Stimulated activated CD8-positive, alpha-beta memory T cell treated with anti-CD3 and anti-CD28 coated beads, Interleukin-15, amount 100 ng/mL, for 1 hour (primary cell): Measurements from ENCODE around the gene ERMN.

Experiments used
- DNase-seq: peaks from one replicate; pipeline ENCODE4 v3.0.0-alpha.2; 2020; ENCODE audit warnings: low read depth

ERMN gene

DNA sequence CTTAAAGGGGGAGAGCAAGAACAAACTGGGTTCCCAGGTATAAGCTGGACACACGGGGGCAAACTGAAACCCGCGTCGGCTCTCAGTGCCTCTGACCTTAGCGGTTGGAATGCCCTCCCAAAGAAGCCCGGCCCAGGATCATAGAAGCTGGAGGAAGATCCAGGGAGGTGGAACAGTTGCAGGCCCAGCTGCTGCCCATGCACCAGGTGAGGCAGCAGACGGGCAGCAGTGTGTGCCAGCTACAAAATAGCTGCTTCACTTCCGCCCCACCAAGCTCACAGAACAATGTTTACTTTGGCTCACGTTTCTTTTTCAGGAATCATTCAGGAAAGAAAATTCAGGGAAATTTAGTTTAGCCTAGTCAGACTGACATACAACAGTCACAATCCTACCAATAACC is 3.9 kb upstream of the ERMN start:
- no peak for DNase-seq

DNA sequence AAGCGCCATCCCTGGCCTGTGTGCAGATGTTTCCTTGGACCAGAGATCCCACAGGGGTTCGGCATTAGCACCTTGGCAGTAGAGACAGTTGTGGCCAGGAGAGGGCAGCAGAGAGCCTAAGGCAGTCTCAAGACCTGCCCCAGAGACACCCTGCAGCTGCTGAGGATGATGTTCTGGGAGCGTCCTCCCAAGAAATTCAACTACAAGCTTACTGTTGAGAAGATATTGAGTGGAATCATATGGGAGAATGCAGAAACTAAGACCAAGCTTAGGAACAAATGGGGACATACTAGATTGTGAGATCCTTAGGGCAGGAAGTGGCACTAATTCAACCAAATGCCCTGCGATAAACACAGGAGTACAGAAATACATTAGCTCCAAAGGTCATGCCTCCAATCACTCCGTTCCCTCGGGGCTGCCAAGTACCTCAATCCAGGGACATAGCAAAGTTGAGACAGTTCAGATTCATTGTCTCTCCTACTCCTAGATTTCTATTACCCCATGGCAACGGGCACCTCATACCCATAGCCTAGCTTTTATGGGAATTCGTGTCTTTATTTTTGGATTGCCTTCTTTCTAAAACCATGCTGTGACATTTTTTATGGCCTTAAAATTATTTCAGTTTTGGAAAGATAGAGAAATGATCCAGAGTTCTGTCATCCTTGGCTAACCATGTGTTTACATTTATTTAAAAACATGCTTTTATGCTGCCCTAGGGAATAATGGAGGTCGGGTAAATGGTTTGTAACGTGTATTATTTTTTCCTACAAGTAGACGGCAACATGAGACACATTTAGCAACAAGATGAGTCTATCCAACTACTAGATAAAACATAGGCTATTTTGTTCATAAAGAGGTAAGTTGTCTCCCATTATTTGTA is 2.2 kb upstream of the ERMN start:
- peak; percentile 87 for DNase-seq

- DNase-seq: no peak
Observed at GRCh38 chr2:157327200-157327599, 1.6 kb upstream of the ERMN start.

DNA sequence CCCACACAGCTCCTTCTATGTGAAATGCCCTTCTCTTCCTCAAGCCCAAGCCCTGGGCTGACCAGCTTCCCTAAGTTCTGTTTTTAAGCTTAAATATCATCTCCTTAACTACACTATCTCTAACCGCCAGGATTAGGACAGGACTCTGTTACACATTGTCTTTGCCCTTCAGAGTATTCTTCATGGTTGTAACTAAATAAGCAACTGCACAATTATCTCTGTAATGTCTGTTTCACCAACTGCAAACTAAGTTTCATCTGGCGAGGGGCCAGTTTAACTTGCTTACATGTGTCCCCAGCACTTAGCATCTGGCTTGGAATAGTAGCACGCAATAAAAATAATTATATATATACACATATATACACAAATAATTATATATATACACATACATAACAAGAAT is 1.1 kb upstream of the ERMN start:
- DNase-seq: no peak

DNA sequence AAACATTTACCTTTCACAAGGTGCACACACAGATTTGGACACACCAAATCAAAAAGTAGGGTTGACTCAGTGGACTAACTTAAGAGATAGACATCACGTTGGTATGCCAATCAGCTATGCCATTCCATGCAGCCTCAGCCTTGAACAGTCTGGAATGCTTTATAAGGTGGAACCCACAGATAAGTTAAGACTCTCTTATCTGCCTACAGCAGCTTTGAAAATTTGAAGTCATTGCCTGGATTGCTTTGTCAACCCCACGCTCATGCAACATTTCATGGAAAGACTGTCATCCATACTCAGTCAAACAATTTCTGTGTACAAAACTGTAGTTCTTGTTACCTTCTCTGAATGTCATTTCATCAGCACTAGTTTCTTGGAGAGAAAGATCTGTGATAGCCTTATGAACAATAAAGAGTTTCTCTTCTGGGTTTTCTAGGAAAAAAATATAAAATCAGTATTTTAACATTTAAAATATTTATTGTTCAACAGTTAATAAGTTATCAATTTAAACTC is 1.2 kb downstream of the ERMN start:
- no peak for DNase-seq

DNA sequence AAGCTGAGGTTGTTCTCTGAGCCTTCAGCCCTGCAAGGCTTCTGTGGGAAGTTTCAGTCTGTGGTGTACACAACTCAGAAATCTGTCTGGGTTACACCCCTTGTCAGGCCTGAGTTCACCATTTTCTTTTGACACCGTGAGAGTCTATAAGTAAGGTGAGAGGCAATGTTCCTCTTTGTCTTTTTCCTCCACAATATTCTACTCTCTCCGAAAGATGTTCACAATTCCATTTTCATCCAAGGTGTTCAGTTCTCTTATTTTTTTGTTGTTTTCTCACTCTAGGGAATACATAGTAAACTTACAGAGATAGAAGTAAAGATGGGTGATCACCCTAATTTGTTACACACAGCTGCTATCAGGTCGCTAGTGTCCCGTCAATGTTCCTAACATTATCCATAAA is 3.2 kb downstream of the ERMN start:
- DNase-seq: no peak

DNA sequence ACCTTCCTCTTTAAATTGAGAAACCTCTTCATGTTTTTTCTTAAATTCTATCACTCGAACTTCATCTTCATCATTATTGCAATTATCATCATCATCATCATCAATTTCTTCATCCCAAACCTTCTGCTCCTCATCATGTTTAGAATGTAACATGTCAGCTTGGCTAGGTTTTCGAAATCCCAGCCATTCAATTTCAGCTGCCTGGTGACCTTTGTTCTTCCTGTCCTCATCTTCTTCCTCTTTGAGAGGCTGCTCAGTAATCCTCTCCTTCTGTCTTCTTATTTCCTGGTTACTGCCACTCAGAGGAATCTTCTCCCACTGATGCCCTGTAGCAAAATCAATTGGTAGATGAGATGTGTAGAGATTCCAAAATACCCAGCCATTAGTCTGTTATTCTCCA is 4.2 kb downstream of the ERMN start:
- no peak for DNase-seq

GRCh38 chr2:157320409-157320808 is 5.2 kb downstream of the ERMN start:
- no peak for DNase-seq

DNA sequence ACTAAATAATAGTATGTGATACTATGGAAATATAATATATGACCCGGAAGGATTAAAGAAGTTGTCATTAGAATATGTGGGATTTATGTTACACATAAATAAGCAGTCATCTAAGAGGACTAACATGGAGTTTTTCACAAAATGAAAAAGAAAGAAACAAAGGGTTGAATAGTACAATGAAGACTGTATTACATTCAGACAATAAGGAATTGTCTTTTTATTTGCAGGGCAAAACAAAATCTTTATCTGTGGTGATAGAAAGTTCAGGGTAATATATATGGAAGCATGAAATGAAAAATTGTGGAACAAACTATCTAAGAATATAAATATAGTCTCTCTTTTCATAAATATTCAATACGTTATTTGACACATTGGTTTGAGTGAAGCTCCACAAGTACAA is 5.8 kb downstream of the ERMN start:
- DNase-seq: no peak

DNA sequence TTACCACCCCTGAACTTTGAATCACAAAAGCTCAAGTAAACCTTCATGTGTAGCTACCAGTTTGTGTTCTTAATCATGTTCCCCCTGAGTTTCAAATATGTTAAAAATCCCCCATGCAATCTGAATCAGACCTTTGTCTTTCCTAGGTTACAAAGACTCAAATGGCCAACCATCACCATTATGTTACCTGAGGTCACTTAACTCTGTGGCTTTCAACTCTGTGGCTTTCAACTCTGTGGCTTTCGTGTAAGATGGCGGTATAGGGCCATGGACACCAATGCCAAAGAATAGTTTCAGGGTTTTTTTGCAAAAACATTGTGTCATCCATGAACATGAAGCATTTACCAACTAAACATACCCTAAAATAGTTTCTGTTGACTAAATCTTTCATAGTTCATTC is 6.7 kb downstream of the ERMN start:
- DNase-seq: no peak

- no peak for DNase-seq
Observed at GRCh38 chr2:157315901-157316300, 9.7 kb downstream of the ERMN start.

DNA sequence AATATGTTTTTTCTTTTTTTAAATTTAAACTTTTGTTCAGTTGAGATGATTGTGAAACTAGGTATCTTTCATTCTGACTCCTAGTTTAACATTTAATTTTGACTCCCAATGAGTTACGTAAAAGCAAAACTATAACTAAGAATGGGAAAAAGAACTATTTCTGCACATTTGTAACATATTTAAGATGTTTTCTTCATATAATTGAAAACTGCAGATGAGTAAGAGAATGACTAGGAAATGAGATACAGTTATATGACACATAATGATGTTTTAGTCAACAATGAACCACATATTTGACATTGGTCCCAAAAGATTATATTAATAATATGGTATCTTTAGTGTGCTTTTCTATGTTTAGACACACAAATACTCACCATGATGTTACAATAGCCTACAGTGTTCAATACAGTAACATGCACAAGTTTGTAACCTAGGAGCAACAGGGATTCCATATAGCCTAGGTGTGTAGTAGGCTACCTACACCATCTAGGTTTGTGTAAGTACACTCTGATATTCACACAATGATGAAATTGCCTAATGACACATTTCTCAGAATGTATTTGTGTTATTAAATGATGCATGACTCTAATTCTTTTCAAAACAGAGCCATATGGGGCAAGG is 12.6 kb downstream of the ERMN start:
- DNase-seq: no peak

DNA sequence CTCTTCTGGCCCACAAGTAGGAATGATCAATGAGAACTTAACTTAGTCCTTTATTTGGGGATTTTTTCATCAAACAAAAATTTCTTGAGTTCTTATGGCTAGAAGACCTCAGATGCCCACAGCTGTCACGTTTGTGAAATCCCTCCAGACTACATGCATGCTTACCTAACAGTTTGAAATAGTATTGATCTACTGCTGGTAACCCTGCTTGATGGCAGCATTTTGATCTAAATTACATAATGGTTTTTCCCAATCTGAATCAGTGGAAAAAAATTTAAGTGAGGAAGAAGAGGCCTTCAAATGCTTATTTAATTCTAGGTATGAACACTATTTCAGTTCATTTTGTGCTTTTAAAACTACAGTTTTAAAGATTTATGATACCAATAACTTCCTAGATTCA is 13.9 kb downstream of the ERMN start:
- DNase-seq: no peak

DNA sequence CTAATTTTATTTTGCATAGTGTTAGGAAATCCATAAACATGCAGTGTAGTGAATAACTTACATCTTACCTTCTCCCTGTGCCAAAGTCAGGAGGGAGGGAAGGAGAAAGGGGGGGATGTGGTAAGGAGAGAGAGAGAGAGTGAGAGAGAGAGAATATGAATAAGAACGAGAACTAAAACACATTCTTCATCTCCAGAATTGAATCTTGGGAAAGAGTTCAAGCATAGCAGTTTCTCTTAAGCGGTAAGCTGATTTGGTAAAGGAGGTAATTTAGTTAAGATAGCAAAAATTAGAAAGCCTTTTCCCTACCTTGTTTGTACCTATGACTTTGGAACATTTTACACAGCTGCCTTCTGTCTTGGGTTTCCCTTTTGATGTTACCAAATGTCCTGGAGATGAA is 15.7 kb downstream of the ERMN start:
- no peak for DNase-seq

- no peak for DNase-seq
Observed at GRCh38 chr2:157307021-157307420, 18.6 kb downstream of the ERMN start.

DNA sequence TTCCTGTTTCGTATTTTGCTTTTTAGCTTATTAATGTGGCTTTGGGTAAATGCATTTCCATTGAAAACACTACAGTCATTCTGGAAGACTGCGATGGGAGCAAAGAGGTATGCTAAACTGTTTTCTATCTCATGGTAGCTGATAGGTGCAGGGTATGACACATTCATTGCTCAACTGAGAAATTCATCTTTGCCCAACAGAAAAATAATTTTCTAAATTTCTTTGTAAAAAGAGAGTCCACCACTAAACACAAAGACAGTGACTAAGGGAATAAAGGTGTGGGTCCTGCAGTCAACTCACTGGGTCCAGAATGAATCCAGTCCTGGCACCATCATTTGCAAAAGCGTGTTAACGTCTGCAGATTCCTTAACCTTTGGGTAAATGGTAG is 19.9 kb downstream of the ERMN start:
- no peak for DNase-seq

GRCh38 chr2:157304811-157305722 is 20.6 kb downstream of the ERMN start:
- no peak for DNase-seq

- no peak for DNase-seq
Observed at GRCh38 chr2:157303612-157304011, 22.0 kb downstream of the ERMN start.

- peak; percentile 9 for DNase-seq
Observed at GRCh38 chr2:157302492-157303099, 23.0 kb downstream of the ERMN start.

DNA sequence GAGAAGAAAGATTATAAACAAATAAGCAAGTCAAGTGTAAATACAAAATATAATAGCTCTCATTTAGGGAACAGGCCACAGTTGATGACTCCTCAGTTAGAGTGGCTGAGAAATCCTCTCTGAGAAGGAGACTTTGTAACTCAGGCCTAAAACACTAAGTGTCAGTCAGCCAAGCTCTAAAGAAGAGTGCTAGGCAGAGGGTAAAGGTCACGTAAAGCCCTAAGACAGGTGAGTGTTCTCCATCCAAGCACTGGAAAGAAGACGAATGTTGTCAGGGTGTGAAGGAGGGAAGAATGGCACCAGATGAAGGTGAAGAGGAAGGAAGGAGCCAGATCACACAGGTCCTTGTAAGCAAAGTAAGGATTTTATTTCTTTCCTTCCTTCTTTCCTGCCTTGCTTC is 24.3 kb downstream of the ERMN start:
- no peak for DNase-seq

DNA sequence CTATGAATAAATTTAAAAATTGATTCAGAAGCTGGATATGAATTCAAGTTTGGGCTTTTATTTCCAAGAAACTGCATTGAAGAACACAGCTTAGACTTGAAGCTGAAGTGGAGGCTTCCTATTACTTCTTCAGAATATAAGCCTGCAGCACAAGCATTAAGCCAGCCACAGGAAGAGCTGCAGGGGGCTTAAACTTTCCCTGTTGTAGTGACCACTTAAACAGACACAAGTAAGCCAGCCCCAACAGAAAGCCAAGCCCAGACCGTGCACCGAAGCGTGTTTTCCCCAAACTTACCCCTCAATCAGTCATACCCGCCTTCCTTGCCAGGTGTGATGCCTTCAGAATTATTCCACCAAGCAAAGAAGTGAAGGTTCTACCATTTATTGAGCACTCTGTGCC is 28.7 kb downstream of the ERMN start:
- DNase-seq: no peak

GRCh38 chr2:157296490-157296889 is 29.1 kb downstream of the ERMN start:
- no peak for DNase-seq
